A673 (cell line): ENCODE data around the gene GAB2. TPM values are rescaled to one million over a fixed set of nuclear protein-coding genes. Genes with fewer than 3 reads are reported as not detected.

Experiments used
- BruUV-seq: library from RNA; stranded (reverse); fragments of 400-500 nt; replicated peaks from 2 replicates; lab custom pipeline; 2021; lab: Mats Ljungman, UMichigan
- CTCF ChIA-PET: fragments of 300-600 bp; sonication (Branson Sonifier 250); formaldehyde crosslinking; loops from one replicate; lab custom pipeline; 2022; ENCODE audit warnings: antibody characterized with exemption; lab: Charles Lee
- POLR2A ChIA-PET: fragments of 300-600 bp; sonication (Branson Sonifier 250); formaldehyde crosslinking; loops from one replicate; lab custom pipeline; 2022; ENCODE audit warnings: antibody characterized with exemption; ENCODE audit not compliant: low non-redundant PET; lab: Charles Lee
- DNase-seq: peaks from one replicate; pipeline ENCODE4 v3.0.0-alpha.2; 2015; ENCODE audit warnings: low spot score
- H3K27ac ChIP-seq: fragments of 200-600 bp; sonication (generic); 2 replicates; pipeline ENCODE4 v1.5.1; 2016; ENCODE audit warnings: mixed run types, low read depth, mild to moderate bottlenecking, mixed read lengths, antibody characterized with exemption, low read length; ENCODE audit not compliant: poor library complexity, severe bottlenecking
- H3K27me3 ChIP-seq: fragments of 200-600 bp; sonication (generic); replicated peaks from 2 replicates; pipeline ENCODE4 v1.6.1; 2017; ENCODE audit warnings: mixed run types, low read depth, mild to moderate bottlenecking, mixed read lengths, antibody characterized with exemption, low read length; ENCODE audit not compliant: insufficient read depth, poor library complexity
- H3K36me3 ChIP-seq: fragments of 200-600 bp; sonication (generic); 2 replicates; pipeline ENCODE4 v1.6.1; 2016; ENCODE audit warnings: mixed run types, mild to moderate bottlenecking, mixed read lengths, antibody characterized with exemption, low read length; ENCODE audit not compliant: insufficient read depth, poor library complexity, severe bottlenecking
- H3K4me1 ChIP-seq: fragments of 200-600 bp; sonication (generic); 2 replicates; pipeline ENCODE4 v1.6.1; 2017; ENCODE audit warnings: mixed run types, mild to moderate bottlenecking, mixed read lengths, antibody characterized with exemption, low read length; ENCODE audit not compliant: insufficient read depth, poor library complexity, severe bottlenecking
- H3K4me3 ChIP-seq: fragments of 200-600 bp; sonication (generic); 2 replicates; pipeline ENCODE4 v1.5.1; 2016; ENCODE audit warnings: low read depth, mixed run types, mild to moderate bottlenecking, mixed read lengths, low read length; ENCODE audit not compliant: poor library complexity, severe bottlenecking
- H3K9me3 ChIP-seq: fragments of 200-600 bp; sonication (generic); 2 replicates; pipeline ENCODE4 v1.6.1; 2016; ENCODE audit warnings: mixed run types, low read depth, mild to moderate bottlenecking, mixed read lengths, antibody characterized with exemption, low read length; ENCODE audit not compliant: poor library complexity, severe bottlenecking
- CTCF ChIP-seq: fragments of 300-800, 200-600 bp; sonication (generic); conservative IDR thresholded peaks from 2 replicates; pipeline ENCODE4 v1.5.1; 2017; ENCODE audit warnings: low read depth, mild to moderate bottlenecking, antibody characterized with exemption, low read length, moderate library complexity, mixed read lengths
- EZH2 ChIP-seq: fragments of 200-600 bp; sonication (generic); IDR thresholded peaks from 2 replicates; pipeline ENCODE4 v1.6.1; 2017; ENCODE audit warnings: borderline replicate concordance, low read depth, mild to moderate bottlenecking, mixed read lengths, antibody characterized with exemption, low read length; ENCODE audit not compliant: poor library complexity, severe bottlenecking
- intact Hi-C: fragments of 100-400 bp; cut with micrococcal nuclease; formaldehyde crosslinking; loops from one replicate; pipeline ENCODE4 v1.10.0; 2022; ENCODE audit not compliant: unreplicated experiment
- total RNA-seq: library from RNA; stranded (reverse); gene quantifications from 2 replicates; pipeline ENCODE4 v1.2.3, GENCODE V29; 2021

Gene GAB2
- total RNA-seq, 1 experiment from 2014 or later: 21.5 TPM

- POLR2A ChIA-PET: interaction anchor here (0.7 kb wide), 1 partner anchor 89 kb away, joined by 3 read pairs; no protein-coding TSS in a partner anchor
- Histone ChIP-seq H3K4me3 (no peak overlapping the region), H3K27ac (no peak overlapping the region), H3K4me1 (no peaks in the 10 kb centered on the region), H3K36me3 (no peaks in the 10 kb centered on the region), H3K27me3 (no peaks in the 10 kb centered on the region), H3K9me3 (no peaks in the 10 kb centered on the region)
- CTCF ChIA-PET: interaction anchor here (1.2 kb wide), 1 partner anchor 313 kb away, joined by 4 read pairs; no protein-coding TSS in a partner anchor
- intact Hi-C loops: no loop called here
- no TSS peak for BruUV-seq
- no peak for TF ChIP-seq EZH2
- DNase-seq: no peak
Measured at GRCh38 chr11:78251083-78251775, 166.4 kb downstream of the GAB2 start.

GRCh38 chr11:78250099-78250498 lies 167.5 kb downstream of the GAB2 start:
- no peaks in the 10 kb centered on the region for H3K36me3 ChIP-seq
- no TSS peak for BruUV-seq
- H3K4me3 ChIP-seq: no peak overlapping the region
- intact Hi-C loops: no loop called here
- no peaks in the 10 kb centered on the region for H3K9me3 ChIP-seq
- no peak for DNase-seq
- H3K27ac ChIP-seq: no peak overlapping the region
- ChIA-PET CTCF (no interaction called here), POLR2A (no interaction called here)
- no peak for TF ChIP-seq CTCF
- TF ChIP-seq EZH2: no peak
- H3K27me3 ChIP-seq: no peaks in the 10 kb centered on the region
- H3K4me1 ChIP-seq: no peaks in the 10 kb centered on the region

DNA sequence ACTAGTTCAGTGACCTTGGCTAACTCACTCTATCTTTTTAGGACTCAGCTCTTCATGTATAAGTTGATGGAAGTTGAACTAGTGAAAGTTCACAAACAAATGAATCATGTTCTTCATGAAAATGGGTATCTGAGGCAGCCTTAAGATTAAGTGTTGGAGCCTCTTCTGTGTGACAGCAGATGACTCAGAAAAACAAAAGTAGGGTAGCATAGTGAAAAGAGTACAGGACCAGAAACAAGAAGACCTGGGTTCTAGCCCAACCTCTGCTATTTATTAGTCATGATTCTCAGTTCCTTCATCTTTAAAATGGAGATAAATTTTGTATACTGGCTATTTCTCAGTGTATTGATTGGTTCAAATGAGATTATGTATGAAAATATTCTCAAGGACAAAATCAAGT lies 168.7 kb downstream of the GAB2 start:
- POLR2A ChIA-PET: no interaction called here

More for the DNA sequence above, 168.7 kb downstream of the GAB2 start:
- Histone ChIP-seq H3K4me3 (no peak overlapping the region), H3K9me3 (no peaks in the 10 kb centered on the region), H3K27ac (no peak overlapping the region), H3K27me3 (no peaks in the 10 kb centered on the region), H3K36me3 (no peaks in the 10 kb centered on the region), H3K4me1 (peaks cover 9% of the 10 kb centered on the region)
- DNase-seq: no peak
- TF ChIP-seq EZH2: no peak
- no peak for TF ChIP-seq CTCF
- CTCF ChIA-PET: no interaction called here
- no TSS peak for BruUV-seq
- intact Hi-C loops: no loop called here
